MM.1S (cell line): Measurements from ENCODE around the gene HMGCLL1.

Source experiments
- DNase-seq: peaks from one replicate; pipeline ENCODE4 v3.0.0-alpha.2; 2015
- H2AFZ ChIP-seq: fragments of 300-600 bp; sonication (generic); 2 replicates; pipeline ENCODE4 v1.6.0; 2016; ENCODE audit warnings: antibody characterized with exemption, low read length
- H3F3A ChIP-seq: fragments of 300-600 bp; sonication (generic); 2 replicates; pipeline ENCODE4 v1.6.1; 2016; ENCODE audit warnings: mild to moderate bottlenecking, antibody characterized with exemption, low read length, moderate library complexity, mixed read lengths; ENCODE audit not compliant: insufficient read depth
- H3K27ac ChIP-seq: fragments of 300-600 bp; sonication (generic); 2 replicates; pipeline ENCODE4 v1.5.1; 2016; ENCODE audit warnings: mild to moderate bottlenecking, low read length
- H3K27me3 ChIP-seq: fragments of 300-600 bp; sonication (generic); replicated peaks from 2 replicates; pipeline ENCODE4 v1.6.0; 2016; ENCODE audit warnings: low read length; ENCODE audit not compliant: insufficient read depth
- H3K36me3 ChIP-seq: fragments of 300-600 bp; sonication (generic); replicated peaks from 2 replicates; pipeline ENCODE4 v1.6.1; 2016; ENCODE audit warnings: mild to moderate bottlenecking, low read length, mixed read lengths; ENCODE audit not compliant: insufficient read depth
- H3K4me1 ChIP-seq: fragments of 300-600 bp; sonication (generic); 2 replicates; pipeline ENCODE4 v1.6.1; 2016; ENCODE audit warnings: low read length, mixed read lengths
- H3K4me2 ChIP-seq: fragments of 300-600 bp; sonication (generic); 2 replicates; pipeline ENCODE4 v1.6.0; 2016; ENCODE audit warnings: low read depth, low read length
- H3K4me3 ChIP-seq: fragments of 300-600 bp; sonication (generic); 2 replicates; pipeline ENCODE4 v1.5.1; 2016; ENCODE audit warnings: low read length, mixed read lengths
- H3K79me2 ChIP-seq: fragments of 300-600 bp; sonication (generic); 2 replicates; pipeline ENCODE4 v1.6.1; 2016; ENCODE audit warnings: mixed run types, low read length, mixed read lengths
- H3K9ac ChIP-seq: fragments of 300-600 bp; sonication (generic); 2 replicates; pipeline ENCODE4 v1.6.1; 2016; ENCODE audit warnings: low read length, mixed read lengths
- H3K9me2 ChIP-seq: fragments of 300-600 bp; sonication (generic); replicated peaks from 2 replicates; pipeline ENCODE4 v1.6.1; 2016; ENCODE audit warnings: mild to moderate bottlenecking, low read length, mixed read lengths; ENCODE audit not compliant: insufficient read depth
- H3K9me3 ChIP-seq: fragments of 300-600 bp; sonication (generic); replicated peaks from 2 replicates; pipeline ENCODE4 v1.6.1; 2016; ENCODE audit warnings: mild to moderate bottlenecking, low read length, mixed read lengths; ENCODE audit not compliant: insufficient read depth
- H4K20me1 ChIP-seq: fragments of 300-600 bp; sonication (generic); 2 replicates; pipeline ENCODE4 v1.6.1; 2016; ENCODE audit warnings: mild to moderate bottlenecking, low read length, moderate library complexity, mixed read lengths; ENCODE audit not compliant: insufficient read depth
- CTCF ChIP-seq: fragments of 300-600 bp; sonication (generic); IDR thresholded peaks from 2 replicates; pipeline ENCODE4 v1.5.1; 2016; ENCODE audit warnings: antibody characterized with exemption, low read length, mixed read lengths
- EZH2 ChIP-seq: fragments of 300-600 bp; sonication (generic); optimal IDR thresholded peaks from 2 replicates; pipeline ENCODE3; 2017; ENCODE audit warnings: low read depth, mild to moderate bottlenecking, antibody characterized with exemption, low read length, mixed read lengths
- EZH2phosphoT487 ChIP-seq: fragments of 300-600 bp; sonication (generic); IDR thresholded peaks from 2 replicates; pipeline ENCODE4 v1.6.1; 2018; ENCODE audit warnings: antibody characterized with exemption, low read length

Gene HMGCLL1

GRCh38 chr6:55496201-55496600, 82.8 kb downstream of the HMGCLL1 start:
- Histone ChIP-seq H3K4me2 (no peak overlapping the region), H3K36me3 (no peaks in the 10 kb centered on the region), H3K4me3 (no peak overlapping the region), H3K79me2 (no peaks in the 10 kb centered on the region), H3K27ac (no peak overlapping the region), H2AFZ (no peak overlapping the region), H3K9me2 (no peaks in the 10 kb centered on the region), H4K20me1 (no peaks in the 10 kb centered on the region), H3K27me3 (no peaks in the 10 kb centered on the region), H3F3A (no peaks in the 10 kb centered on the region), H3K9me3 (no peaks in the 10 kb centered on the region), H3K9ac (no peak overlapping the region), H3K4me1 (no peaks in the 10 kb centered on the region)
- DNase-seq = no peak
- no peak for TF ChIP-seq EZH2
- TF ChIP-seq CTCF = no peak
- TF ChIP-seq EZH2phosphoT487 = no peak

- Histone ChIP-seq H3K4me3 (no peak overlapping the region), H3K4me1 (no peaks in the 10 kb centered on the region), H3K27me3 (no peaks in the 10 kb centered on the region), H3K9me3 (no peaks in the 10 kb centered on the region), H3K4me2 (no peak overlapping the region), H3K79me2 (no peaks in the 10 kb centered on the region), H4K20me1 (no peaks in the 10 kb centered on the region), H3K9me2 (no peaks in the 10 kb centered on the region), H3K27ac (no peak overlapping the region), H3F3A (no peaks in the 10 kb centered on the region), H3K36me3 (no peaks in the 10 kb centered on the region), H3K9ac (no peak overlapping the region), H2AFZ (no peak overlapping the region)
- no peak for DNase-seq
- TF ChIP-seq EZH2phosphoT487 (no peak), CTCF (no peak), EZH2 (no peak)
Observed at GRCh38 chr6:55495277-55495676, 83.7 kb downstream of the HMGCLL1 start.

GRCh38 chr6:55494411-55494810, 84.6 kb downstream of the HMGCLL1 start:
- H3K9me2 ChIP-seq = no peaks in the 10 kb centered on the region
- no peak for TF ChIP-seq EZH2
- no peak for TF ChIP-seq CTCF
- H3K4me2 ChIP-seq = no peak overlapping the region
- H3K36me3 ChIP-seq = no peaks in the 10 kb centered on the region
- no peak overlapping the region for H3K27ac ChIP-seq
- H3K4me3 ChIP-seq = no peak overlapping the region
- H3F3A ChIP-seq = no peaks in the 10 kb centered on the region
- DNase-seq = no peak
- no peak overlapping the region for H2AFZ ChIP-seq
- H3K27me3 ChIP-seq = no peaks in the 10 kb centered on the region
- no peaks in the 10 kb centered on the region for H3K79me2 ChIP-seq
- H3K4me1 ChIP-seq = no peaks in the 10 kb centered on the region
- no peak overlapping the region for H3K9ac ChIP-seq
- no peaks in the 10 kb centered on the region for H3K9me3 ChIP-seq
- H4K20me1 ChIP-seq = no peaks in the 10 kb centered on the region
